GM19324 (cell line): ENCODE measurements around the gene CFAP69.

ENCODE experiments used
- ATAC-seq: cut with Tn5 transposase; IDR thresholded peaks from one replicate; pipeline ENCODE4 v1.9.1; 2021; ENCODE audit warnings: mild to moderate bottlenecking, moderate library complexity; ENCODE audit not compliant: unreplicated experiment, low FRiP score

The CFAP69 gene

GRCh38 chr7:90244909-90245851, at the start of gene CFAP69:
Gene CFAP69 (plus strand): TSS chr7:90245174. CDS start chr7:90245425, 251 bp downstream.
- peak; percentile 79 for ATAC-seq

GRCh38 chr7:90201500-90202195, 43.3 kb upstream of the CFAP69 start:
- no peak for ATAC-seq

- no peak for ATAC-seq
Measured at GRCh38 chr7:90207956-90208355, 37.0 kb upstream of the CFAP69 start.

GRCh38 chr7:90209776-90210175, 35.2 kb upstream of the CFAP69 start:
- ATAC-seq: no peak

GRCh38 chr7:90210475-90210874, 34.5 kb upstream of the CFAP69 start:
- no peak for ATAC-seq

- peak; percentile 5 for ATAC-seq
Measured at GRCh38 chr7:90210981-90211380, 34.0 kb upstream of the CFAP69 start.

- peak; percentile 92 for ATAC-seq
Measured at GRCh38 chr7:90211391-90212148, 33.4 kb upstream of the CFAP69 start, which contains the start of gene STEAP2. Gene STEAP2 (plus strand): TSS chr7:90211740. CDS start chr7:90225083, 13,343 bp downstream.

- ATAC-seq: no peak
Measured at GRCh38 chr7:90212149-90212495, 32.9 kb upstream of the CFAP69 start.

GRCh38 chr7:90213521-90213920, 31.5 kb upstream of the CFAP69 start:
- no peak for ATAC-seq

GRCh38 chr7:90216080-90216674, 28.8 kb upstream of the CFAP69 start:
- ATAC-seq: no peak

GRCh38 chr7:90216771-90217170, 28.2 kb upstream of the CFAP69 start:
- ATAC-seq: no peak

- no peak for ATAC-seq
Measured at GRCh38 chr7:90222390-90222789, 22.6 kb upstream of the CFAP69 start.

GRCh38 chr7:90222811-90223725, 21.9 kb upstream of the CFAP69 start:
- no peak for ATAC-seq

- no peak for ATAC-seq
Measured at GRCh38 chr7:90224195-90224594, 20.8 kb upstream of the CFAP69 start.

- no peak for ATAC-seq
Measured at GRCh38 chr7:90225181-90225580, 19.8 kb upstream of the CFAP69 start.

- ATAC-seq: no peak
Measured at GRCh38 chr7:90225601-90226000, 19.4 kb upstream of the CFAP69 start.

- ATAC-seq: no peak
Measured at GRCh38 chr7:90227259-90227658, 17.7 kb upstream of the CFAP69 start.

GRCh38 chr7:90229682-90230081, 15.3 kb upstream of the CFAP69 start:
- ATAC-seq: no peak

- ATAC-seq: no peak
Measured at GRCh38 chr7:90230834-90231233, 14.1 kb upstream of the CFAP69 start.
